IMR-90 (cell line): ENCODE measurements around the gene ANKRD11. TPM values are rescaled to one million over a fixed set of nuclear protein-coding genes. Genes with fewer than 3 reads are reported as not detected.

Experiments used
- USF2 ChIP-seq: fragments of 150-350 bp; IDR thresholded peaks from 2 replicates; pipeline ENCODE4 v1.6.1; 2017; ENCODE audit warnings: mild to moderate bottlenecking, antibody characterized with exemption, low read length, low read depth
- polyA plus RNA-seq, 3 experiments: library from polyadenylated mRNA; depleted of rRNA; stranded (reverse); fragments of >200 nt; gene quantifications; 2 replicates each; pipeline ENCODE4 v1.2.3, GENCODE V29; 2012; ENCODE audit warnings: low replicate concordance in 1 of 3
- total RNA-seq: library from RNA; depleted of rRNA; stranded (reverse); fragments of >200 nt; gene quantifications from 2 replicates; pipeline ENCODE4 v1.2.3, GENCODE V29; 2012
- TF ChIP-seq, protein P1 (sequence below): conservative IDR thresholded peaks from 2 replicates; pipeline ENCODE4 v1.5.1; 2012; ENCODE audit warnings: mild to moderate bottlenecking, low read depth, low read length, improper control_type of control experiment

Gene ANKRD11
- total and polyA plus RNA-seq, 2 of the 4 experiments (the other 2 are of a cell fraction): 46.8 to 71.9 TPM

- TF ChIP-seq, protein P1, sequence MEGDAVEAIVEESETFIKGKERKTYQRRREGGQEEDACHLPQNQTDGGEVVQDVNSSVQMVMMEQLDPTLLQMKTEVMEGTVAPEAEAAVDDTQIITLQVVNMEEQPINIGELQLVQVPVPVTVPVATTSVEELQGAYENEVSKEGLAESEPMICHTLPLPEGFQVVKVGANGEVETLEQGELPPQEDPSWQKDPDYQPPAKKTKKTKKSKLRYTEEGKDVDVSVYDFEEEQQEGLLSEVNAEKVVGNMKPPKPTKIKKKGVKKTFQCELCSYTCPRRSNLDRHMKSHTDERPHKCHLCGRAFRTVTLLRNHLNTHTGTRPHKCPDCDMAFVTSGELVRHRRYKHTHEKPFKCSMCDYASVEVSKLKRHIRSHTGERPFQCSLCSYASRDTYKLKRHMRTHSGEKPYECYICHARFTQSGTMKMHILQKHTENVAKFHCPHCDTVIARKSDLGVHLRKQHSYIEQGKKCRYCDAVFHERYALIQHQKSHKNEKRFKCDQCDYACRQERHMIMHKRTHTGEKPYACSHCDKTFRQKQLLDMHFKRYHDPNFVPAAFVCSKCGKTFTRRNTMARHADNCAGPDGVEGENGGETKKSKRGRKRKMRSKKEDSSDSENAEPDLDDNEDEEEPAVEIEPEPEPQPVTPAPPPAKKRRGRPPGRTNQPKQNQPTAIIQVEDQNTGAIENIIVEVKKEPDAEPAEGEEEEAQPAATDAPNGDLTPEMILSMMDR: no peak
- no peak for TF ChIP-seq USF2
Measured at GRCh38 chr16:89331371-89332109, 158.8 kb downstream of the ANKRD11 start (continued).
